Adipose tissue (tissue), 3 donors: ENCODE data around the gene FRS3. TPM values are rescaled to one million over a fixed set of nuclear protein-coding genes. Genes with fewer than 3 reads are reported as not detected.
A peak's percentile ranks its signal among the peaks of the same experiment; 100 is the strongest.

ENCODE experiments used
- H3K27ac ChIP-seq: one replicate; pipeline ENCODE4 v1.5.1; 2013; ENCODE audit warnings: low read depth, low read length
- WGBS, 3 donors: extraction: QIAGEN DNeasy Blood & Tissue Kit; methylation state at CpG; one replicate each; pipeline ENCODE4 v1.1.7; 2013; 5-methylcytosine and 5-hydroxymethylcytosine counted together
- polyA plus RNA-seq, 3 donors: library from polyadenylated mRNA; stranded (reverse); fragments of 200-250 nt; gene quantifications; one replicate each; pipeline ENCODE4 v1.2.3, GENCODE V29; 2013
- donor health status: healthy with polysubstance abuse.
- donor health status: Bipolar disorder and iron deficiency.
- donor health status: healthy.

The FRS3 gene
- polyA plus RNA-seq, 3 donors: 2.7 to 6.9 (median 3.3) TPM

DNA sequence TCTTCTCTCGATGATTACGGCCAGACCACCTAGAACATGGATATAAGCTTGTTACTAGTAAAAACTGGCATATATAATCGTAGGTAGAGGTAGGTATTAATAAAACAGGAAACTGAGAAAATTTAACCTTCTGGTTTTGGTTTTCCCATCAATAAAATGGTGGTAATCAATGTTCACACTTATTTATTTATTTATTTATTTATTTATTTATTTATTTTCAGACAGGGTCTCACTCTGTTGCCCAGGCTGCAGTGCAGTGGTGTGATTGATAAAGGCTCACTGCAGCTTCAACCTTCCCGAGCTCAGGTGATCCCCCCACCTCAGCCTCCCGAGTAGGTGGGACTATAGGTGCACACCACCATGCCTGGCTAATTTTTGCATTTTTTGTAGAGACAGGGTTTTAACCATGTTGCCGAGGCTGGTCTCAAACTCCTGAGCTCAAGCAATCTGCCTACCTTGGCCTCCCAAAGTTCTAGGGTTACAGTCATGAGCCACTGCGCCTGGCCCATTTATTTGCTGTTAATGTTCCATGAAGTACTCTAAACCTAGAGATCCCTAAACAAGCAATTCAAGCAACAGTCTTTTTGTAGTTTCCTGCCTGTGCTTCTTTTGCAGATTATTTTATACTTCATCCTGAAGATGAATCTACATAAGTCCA is 19.3 kb upstream of the FRS3 start:
- H3K27ac ChIP-seq: no peak overlapping the region
- 91 to 97% (median 96%) methylated on average over 7 of the region's 7 CpGs for WGBS, 3 donors

DNA sequence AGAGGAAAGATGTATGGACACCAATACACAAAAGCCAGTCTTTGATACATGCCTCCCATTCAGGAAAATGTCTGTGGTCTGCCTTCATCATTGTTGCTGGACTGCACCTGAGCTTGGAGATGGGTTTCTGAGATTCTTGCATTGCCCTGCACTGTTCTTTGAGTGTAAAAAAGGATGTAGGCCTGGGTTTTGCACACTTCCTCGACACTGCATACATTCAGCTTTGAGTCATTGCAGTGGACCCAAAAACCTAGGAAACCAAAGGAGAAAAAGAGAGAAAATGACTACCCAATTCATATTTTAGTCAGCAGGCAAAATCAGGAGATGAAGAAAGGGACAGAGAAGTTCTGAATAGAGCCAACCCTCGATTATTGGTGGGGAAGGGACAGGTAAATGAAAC is 16.8 kb upstream of the FRS3 start:
- no peak overlapping the region for H3K27ac ChIP-seq
- WGBS, 3 donors: 83 to 95% (median 92%) methylated on average over 2 of the region's 2 CpGs

DNA sequence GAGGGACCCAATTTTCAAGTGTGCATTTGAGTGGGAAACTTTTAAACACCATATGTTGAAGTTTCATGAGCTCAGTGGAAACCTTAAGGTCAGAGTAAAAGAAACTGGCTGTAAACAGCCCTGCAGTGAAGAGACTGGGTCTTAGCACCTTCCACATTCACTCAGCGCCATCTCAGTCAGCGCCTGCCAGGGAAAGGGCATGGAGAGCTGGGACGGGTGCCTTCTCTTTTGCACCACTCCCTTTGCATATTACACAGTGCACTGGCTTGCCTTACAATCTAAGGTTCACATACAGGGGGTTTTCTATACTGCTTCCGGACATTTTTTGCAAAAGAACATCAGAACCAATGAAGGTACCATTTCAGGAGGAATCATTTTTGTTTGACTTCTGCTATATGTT is 12.3 kb upstream of the FRS3 start:
- 87 to 90% (median 88%) methylated on average over 4 of the region's 4 CpGs for WGBS, 3 donors
- H3K27ac ChIP-seq: no peak overlapping the region

DNA sequence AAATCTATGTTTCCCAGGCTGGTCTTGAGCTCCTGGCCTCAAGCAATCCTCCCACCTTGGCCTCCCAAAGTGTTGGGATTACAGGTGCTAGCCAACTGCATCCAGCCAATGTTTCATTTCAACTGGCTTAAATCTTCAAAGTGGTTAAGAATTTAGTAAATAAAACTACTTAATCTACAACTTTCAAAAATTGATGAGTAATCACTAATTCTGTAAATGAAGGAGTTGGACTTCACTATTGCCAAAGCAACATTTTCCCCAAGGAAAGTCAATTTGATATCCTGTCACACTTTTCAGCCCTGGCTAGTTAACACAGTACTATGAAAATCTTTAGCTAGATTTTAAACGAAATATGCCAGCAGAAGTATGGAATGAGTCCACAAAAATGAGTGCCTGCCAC is 11.6 kb upstream of the FRS3 start:
- WGBS, 3 donors: 65 to 73% (median 71%) methylated on average over 1 of the region's 1 CpG
- H3K27ac ChIP-seq: no peak overlapping the region

DNA sequence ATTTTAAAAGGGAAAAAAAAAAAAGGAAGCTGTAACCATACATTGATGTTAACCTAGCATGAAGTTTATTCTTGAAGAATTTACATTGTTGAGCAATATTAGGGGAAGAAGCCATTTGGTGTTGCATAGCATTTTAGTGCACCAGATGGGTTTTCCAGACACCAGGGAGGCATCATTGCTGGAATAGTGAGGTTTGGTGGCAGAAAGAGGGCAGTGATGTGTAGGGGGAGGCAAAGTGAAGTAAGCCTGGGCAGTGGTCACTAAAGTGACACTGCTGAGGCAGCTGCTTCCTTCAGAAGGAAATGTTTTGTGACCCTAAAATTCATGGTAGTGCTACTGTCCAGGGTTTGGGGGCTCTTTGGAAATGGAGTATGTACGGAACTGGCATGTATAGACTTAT is 10.3 kb upstream of the FRS3 start:
- H3K27ac ChIP-seq: no peak overlapping the region
- WGBS, 3 donors: 96 to 100% (median 98%) methylated on average over 1 of the region's 1 CpG

DNA sequence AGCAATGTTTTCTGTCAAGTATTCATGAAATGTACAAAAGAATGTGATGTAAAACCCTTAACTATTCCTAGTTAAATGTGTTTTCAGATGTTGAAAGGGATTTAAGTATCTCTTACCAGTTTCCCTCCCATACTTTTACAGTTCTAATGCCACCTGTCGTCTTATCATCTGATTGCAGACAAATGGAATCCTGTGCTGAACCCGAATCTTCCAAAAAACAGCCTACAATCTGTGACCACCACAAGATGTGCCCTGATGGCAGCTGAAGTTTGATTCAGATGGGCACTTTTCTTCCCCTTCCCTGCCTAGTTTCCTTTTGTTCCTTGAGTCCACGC is 9.7 kb upstream of the FRS3 start:
- 62 to 84% (median 83%) methylated on average over 3 of the region's 3 CpGs for WGBS, 3 donors
- no peak overlapping the region for H3K27ac ChIP-seq

DNA sequence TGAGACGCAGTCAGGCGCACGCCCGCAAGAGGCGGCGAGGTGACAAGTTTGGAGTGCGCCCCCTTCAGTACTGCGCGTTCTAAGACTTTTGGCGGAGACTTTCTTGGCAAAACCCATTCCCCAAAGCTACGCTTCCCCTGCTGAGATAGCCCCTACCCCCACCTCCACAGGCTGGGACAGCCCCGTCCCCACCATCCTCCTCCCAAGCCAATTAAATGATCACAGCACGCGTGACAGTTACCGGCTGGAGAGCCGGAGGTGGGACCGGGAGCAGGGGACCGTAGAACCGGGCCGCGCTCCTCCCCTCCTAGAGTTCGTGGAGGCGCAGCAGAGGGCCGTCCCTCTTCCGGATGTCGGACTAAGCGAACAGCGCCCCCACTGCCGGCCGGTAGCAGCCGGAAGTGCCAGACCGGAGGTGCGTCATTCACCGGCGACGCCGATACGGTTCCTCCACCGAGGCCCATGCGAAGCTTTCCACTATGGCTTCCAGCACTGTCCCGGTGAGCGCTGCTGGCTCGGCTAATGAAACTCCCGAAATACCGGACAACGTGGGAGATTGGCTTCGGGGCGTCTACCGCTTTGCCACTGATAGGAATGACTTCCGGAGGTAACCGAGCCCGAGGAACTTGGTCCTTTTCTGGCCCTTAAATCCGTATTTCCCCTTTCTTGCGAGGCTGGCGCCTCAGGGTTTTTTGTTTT is 7.7 kb upstream of the FRS3 start, which contains the start of gene TOMM6:
TSS of gene TOMM6 (plus strand) at position 476 of the 699 bp plus-strand sequence. CDS start at position 480, 4 bp downstream.
- H3K27ac ChIP-seq: peak within 1 kb of the TSS; percentile 48
- WGBS, 3 donors: 0 to 1% (median 1%) methylated on average over 52 to 55 of the region's 55 CpGs

DNA sequence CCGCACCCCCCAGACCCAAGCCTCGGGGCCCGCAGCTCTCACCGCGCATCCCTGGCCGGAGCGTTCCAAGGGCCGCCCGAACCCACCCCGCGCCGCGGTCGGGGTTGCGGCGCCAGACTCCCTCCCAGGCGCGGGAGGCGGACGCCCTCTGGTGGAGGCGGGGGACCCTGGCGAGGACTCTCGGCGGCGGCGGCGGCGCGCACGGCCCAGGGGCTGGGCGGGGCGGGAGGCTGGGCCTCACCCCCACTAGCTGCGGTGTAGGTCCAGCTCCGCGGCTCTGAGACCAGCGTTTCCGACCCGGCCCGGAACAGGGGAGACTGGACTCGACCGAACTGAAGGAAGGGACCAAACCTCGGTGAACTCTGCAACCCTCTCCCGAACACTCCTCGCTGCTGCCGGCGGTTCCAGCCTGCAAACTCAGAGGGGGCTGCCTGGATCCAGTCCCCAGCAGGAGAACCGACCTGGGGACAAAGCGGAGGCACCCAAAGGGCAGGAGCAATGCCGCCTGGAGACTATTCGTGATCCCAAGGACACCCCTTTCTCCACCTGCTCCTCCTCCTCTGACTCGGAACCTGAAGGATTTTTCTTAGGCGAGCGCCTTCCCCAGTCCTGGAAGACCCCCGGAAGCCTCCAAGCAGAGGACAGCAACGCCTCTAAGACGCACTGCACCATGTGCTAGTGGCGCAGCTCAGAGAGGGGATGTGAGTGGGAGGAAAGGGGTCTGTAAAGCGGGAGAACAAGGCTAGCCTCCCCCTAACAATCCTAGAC is 6.9 kb upstream of the FRS3 start:
- WGBS, 3 donors: 0 to 1% (median 1%) methylated on average over 38 to 58 of the region's 58 CpGs
- peak overlapping the region; percentile 48 for H3K27ac ChIP-seq

DNA sequence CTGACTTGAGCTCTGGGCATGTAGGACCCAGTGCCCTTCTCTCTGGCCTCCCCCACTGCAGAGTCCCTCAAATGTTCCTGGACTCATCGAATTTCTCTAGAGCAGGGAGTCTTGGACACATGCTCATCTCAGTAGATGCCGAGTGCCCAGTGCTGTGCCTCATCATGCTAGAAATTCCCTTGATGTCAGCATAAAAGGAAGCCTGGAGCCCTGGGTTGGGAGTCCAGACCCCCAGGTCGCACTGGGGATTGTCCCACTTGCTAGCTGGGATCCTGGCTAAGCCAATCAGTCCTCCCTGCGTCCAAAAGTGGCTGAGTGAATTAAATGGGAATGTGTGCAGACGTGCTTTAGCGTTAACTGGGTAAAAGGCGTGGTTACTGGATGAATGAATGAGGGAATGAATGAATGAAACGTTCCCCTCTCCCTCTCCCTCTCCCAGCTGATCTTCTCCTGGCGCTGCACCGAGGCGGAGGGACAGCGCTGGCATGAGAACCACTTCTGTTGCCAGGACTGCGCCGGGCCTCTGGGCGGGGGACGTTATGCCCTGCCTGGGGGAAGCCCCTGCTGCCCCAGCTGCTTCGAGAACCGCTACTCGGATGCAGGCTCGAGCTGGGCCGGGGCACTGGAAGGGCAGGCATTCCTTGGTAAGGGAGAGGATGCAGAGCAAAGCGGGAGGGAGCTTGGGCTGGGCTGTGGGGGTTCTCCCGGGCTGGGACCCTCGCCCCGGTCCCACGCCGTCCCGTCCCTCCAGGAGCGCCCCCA is 6.2 kb upstream of the FRS3 start:
- 20 to 24% (median 23%) methylated on average over 28 to 29 of the region's 29 CpGs for WGBS, 3 donors
- H3K27ac ChIP-seq: no peak overlapping the region

DNA sequence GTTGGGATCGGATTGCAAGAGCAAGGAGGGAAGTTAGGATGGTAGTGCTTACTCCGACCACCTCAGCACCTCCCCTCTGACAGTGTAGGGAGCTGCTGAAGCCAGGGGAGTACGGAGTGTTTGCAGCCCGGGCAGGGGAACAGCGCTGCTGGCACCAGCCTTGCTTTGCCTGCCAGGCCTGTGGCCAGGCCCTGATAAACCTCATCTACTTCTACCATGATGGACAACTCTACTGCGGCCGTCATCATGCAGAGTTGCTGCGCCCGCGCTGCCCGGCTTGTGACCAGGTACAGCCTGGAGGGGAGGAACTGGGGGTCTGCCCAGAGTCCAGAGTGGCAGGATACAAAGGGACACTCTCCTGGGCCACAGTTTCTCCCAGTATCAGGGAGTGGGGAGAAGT is 5.6 kb upstream of the FRS3 start:
- no peak overlapping the region for H3K27ac ChIP-seq
- WGBS, 3 donors: 67 to 80% (median 75%) methylated on average over 11 of the region's 11 CpGs

DNA sequence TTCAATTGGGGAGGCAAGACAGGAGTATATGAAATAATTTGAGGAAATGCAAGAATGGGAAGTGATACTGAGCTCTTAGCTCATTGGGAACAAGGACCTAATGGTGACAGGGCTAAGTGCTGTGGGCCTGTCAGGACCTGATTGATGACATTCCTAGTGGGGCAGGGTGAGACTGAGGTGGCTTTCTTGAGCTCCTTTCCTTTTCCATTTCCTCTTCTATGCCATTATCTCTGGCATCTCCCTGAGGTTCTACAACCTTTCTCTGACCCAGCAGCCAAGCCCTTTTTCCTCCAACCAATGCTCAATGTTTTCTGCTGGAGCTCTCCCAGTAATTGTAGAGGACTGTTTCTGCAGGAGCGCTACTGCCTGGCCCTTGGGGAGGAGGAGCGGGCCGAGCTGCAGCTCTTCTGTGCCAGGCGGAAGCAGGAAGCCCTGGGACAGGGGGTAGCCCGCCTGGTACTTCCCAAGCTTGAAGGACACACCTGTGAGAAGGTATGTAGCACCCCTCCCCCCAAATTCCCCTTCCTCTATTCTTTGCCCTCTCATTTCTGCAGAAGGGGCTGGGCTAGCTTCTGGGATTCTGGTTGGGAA is 5.0 kb upstream of the FRS3 start:
- no peak overlapping the region for H3K27ac ChIP-seq
- 47 to 67% (median 50%) methylated on average over 5 of the region's 5 CpGs for WGBS, 3 donors

DNA sequence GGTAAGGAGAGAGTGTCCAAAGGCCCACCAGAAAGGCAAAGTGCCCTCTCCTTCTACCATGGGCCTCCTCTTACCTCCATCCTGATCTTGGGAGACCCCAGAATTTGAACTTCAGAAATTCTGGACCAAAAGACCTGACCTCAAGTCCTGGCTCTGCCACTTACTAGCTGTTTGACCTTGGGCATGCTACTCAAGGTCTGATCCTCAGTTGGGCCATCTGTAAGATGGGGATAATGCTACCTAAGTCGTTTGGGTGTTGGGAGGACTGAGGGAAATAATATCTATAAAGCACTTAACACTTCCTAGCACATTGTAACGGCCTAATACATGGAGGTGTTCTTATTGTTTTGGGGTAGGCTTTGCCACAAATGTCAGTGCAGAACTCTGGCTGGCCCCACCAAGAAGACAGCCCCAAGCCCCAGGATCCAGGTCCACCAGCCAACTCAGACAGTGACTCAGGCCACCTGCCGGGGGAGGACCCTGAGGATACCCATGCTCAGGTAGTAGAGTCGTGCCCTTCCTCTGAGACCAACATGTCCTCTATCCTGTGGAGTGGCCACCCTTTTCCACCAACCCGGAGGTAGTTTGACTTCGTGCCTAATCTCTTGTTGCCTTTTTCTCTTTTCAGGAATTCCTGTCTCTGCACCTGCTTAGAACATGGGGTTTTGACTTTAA is 3.5 kb upstream of the FRS3 start:
- 70 to 80% (median 77%) methylated on average over 6 of the region's 6 CpGs for WGBS, 3 donors
- no peak overlapping the region for H3K27ac ChIP-seq

DNA sequence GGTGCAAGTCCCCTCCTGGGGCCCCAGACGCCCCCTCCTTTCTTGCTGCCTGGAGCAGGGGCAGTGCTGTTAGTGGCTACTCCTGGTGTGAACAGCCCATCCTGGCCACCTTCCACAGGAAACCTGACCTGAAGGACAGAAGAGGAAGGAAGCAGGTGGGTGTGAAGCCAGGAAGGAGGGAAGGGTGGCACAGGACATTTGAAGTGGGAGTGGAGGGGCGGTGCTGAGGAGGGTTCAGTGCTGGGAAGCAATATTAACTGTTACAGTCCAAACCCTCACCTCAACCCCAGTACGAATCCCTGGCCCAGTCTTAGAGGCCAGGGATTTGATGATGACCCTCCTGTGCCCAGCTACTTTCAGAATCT is 1.6 kb upstream of the FRS3 start:
- H3K27ac ChIP-seq: no peak overlapping the region
- WGBS, 3 donors: 6 to 20% (median 10%) methylated on average over 3 of the region's 3 CpGs

DNA sequence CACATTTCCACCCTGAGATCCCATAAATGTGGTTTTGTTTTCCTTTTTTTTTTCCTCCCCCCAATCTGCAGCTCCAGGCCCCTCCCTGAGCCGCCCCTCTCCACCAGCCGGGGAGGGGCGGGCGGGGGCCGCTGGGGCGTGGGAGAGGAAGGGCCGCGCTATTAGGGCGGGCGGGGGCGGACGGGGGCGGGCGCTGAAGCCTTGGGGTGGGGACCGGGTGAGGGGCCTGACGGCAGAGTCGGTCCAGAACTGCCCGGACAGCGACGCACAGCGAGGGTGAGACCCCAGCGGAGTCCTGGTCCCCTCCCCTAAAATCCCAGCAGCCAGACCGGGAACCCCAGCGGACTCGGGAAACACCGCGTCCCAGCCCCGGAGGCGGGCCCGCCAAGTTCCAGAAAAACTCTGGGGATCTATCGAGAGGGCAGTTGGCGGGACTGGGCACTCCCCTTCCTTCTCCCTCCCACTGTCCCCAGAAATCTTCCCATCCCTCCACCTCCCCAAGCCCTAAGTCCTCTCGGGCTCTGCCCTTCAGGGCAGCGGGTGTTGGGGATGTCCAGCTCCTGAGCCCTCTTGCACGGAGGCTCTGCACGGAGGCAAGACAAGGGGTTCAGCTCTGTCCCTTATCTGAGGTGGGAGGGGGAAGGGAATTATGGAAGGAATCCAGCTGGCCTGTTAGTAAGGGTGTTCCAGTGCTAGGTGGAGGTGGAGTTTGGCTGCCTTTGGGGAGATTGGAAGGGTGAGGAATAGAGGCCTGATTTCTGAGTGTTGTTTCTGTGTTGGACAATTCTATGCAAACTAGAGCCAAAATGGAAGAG is 1.1 kb upstream of the FRS3 start, which contains the start of gene PRICKLE4:
TSS of gene PRICKLE4 (plus strand) at position 232 of the 815 bp plus-strand sequence. CDS start 2,692 bp downstream, outside the sequence.
- H3K27ac ChIP-seq: no peak within 1 kb of the TSS
- 1 to 2% (median 2%) methylated on average over 26 to 36 of the region's 36 CpGs for WGBS, 3 donors

DNA sequence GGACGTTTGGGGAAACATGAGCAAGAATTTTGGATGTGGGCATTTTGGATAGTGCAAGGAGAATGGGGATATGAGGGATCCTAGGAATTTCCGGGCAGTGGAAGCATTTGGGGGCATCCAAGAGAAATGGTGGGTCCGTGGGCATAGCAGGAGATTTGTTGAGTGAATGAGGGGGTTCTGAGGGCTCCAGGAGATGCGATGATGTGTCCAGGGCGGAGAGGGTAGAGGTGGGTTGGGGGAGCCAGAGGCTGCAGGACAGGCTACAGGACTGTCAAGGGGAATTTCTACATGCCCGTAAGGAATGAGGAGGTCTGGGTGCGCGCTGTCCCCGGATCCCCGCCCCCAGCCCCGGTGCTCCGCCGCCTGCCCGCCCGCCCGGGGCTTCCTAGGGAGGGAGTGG is 364 bp downstream of the FRS3 start:
- H3K27ac ChIP-seq: no peak overlapping the region
- WGBS, 3 donors: 4 to 7% (median 4%) methylated on average over 8 to 16 of the region's 16 CpGs

DNA sequence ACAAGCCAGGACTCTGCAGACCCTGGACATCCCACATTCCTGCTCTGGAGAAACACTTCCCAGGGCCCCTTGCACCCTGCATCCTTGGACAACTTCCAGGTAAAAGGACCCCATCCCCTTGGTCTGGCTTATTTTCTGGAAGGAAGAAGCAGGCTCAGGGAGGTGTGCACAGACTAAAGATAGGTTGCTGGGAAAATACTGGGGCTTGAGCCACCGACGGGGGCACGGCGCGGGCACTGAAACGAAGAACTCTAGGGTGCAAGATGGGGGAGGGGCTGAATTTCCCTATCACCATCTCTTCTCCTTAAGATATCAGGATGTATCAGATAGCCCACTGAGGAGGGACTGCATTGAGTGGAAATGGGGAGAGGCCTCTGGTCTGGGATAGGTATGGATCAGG is 805 bp downstream of the FRS3 start:
- no peak overlapping the region for H3K27ac ChIP-seq
- WGBS, 3 donors: 29 to 43% (median 37%) methylated on average over 6 of the region's 6 CpGs
